SK-N-SH (cell line): ENCODE results near the gene LIG1.

ENCODE experiments used
- EP300 ChIP-seq, 2 experiments: IDR thresholded peaks; 2 replicates each; pipeline versions ENCODE4 v1.4.0 to v1.6.1; 2012; ENCODE audit warnings: borderline replicate concordance in 1 of 2, low read depth in 1 of 2, low read length in 1 of 2
- FOSL2 ChIP-seq: IDR thresholded peaks from 2 replicates; pipeline ENCODE4 v1.4.0; 2012; ENCODE audit warnings: low read depth, mild to moderate bottlenecking, moderate library complexity, borderline replicate concordance
- REST ChIP-seq: IDR thresholded peaks from 2 replicates; pipeline ENCODE4 v1.6.1; 2012; ENCODE audit warnings: mild to moderate bottlenecking, low read depth, low read length, moderate library complexity
- TF ChIP-seq, protein P1 (sequence below): fragments of 200-600 bp; sonication (generic); IDR thresholded peaks from 2 replicates; pipeline ENCODE4 v1.6.1; 2017; ENCODE audit warnings: antibody characterized with exemption, mild to moderate bottlenecking, moderate library complexity

DNA sequence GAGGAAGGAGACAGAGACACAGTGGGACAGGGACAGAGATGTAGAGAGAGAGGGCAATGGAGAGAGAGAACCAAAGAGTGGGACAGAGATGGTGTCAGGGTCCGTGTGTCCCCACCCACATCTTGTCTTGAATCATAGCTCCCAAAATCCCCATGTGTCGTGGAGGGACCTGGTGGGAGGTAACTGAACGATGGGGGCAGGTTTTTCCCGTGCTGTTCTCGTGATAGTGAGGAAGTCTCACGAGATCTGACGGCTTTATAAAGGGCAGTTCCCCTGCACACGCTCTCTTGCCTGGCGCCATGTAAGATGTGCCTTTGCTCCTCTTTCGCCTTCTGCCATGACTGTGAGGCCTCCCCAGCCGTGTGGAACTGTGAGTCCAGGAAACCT, 52.0 kb downstream of the LIG1 start:
- TF ChIP-seq, protein P1, sequence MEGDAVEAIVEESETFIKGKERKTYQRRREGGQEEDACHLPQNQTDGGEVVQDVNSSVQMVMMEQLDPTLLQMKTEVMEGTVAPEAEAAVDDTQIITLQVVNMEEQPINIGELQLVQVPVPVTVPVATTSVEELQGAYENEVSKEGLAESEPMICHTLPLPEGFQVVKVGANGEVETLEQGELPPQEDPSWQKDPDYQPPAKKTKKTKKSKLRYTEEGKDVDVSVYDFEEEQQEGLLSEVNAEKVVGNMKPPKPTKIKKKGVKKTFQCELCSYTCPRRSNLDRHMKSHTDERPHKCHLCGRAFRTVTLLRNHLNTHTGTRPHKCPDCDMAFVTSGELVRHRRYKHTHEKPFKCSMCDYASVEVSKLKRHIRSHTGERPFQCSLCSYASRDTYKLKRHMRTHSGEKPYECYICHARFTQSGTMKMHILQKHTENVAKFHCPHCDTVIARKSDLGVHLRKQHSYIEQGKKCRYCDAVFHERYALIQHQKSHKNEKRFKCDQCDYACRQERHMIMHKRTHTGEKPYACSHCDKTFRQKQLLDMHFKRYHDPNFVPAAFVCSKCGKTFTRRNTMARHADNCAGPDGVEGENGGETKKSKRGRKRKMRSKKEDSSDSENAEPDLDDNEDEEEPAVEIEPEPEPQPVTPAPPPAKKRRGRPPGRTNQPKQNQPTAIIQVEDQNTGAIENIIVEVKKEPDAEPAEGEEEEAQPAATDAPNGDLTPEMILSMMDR = no peak
- TF ChIP-seq FOSL2 = no peak
- TF ChIP-seq REST = no peak
- TF ChIP-seq EP300 (IDR thresholded peaks at IDR 0.05; ENCODE audit: borderline replicate concordance in 1 of 2, low read depth in 1 of 2, low read length in 1 of 2) = no peak
